Measurements from ENCODE around the gene KRTCAP2. TPM values are rescaled to one million over a fixed set of nuclear protein-coding genes. Genes with fewer than 3 reads are reported as not detected.
A peak's percentile ranks its signal among the peaks of the same experiment; 100 is the strongest.
"Not testable (repeated sequence)": the region's sequence is repeated elsewhere in the genome, so short reads cannot be mapped to it uniquely, and the experiment has no call there.

Gene KRTCAP2
- total and polyA plus RNA-seq, 4 donors = 49.8 to 224 (median 99.8) TPM

DNA sequence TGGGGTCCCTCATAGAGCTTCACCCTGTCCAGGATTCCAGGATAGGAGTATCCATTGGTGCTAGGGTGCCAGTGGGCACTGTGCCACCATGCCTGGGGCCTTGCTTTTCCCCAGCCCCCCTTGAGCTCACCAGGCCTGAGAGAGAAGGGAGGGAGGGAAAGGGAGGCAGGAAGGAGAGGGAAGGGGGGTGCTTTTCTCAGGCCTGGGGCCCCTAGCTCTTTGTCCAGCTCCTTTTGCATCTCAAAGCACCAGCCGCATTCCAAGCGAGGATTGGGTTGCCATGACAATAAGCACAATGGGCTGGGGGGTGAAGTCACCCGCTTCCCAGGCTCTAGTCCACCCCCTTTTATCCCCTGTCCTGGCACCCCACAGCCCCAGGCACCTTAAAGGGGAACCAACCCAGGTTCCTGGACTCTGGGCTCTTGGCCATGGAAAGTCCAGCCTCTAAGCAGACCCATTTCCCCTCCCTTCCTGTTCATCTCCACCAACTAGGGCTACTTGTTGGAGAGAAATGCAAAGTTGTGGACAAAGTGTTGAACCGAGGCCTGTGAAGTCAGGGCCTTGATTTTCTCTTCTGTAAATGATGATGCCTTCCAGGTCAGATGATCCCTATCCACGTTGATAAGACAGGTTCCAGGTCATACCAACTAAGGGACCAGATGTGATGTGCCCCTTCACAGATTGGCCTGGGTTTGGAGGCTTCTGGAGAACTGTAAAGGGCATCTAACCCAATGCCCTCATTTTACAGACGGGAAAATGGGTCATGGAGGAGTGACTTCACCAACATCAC is 23.2 kb upstream of the KRTCAP2 start:
- no peak overlapping the region for H3K9ac ChIP-seq (ENCODE audit: low read depth in 1 of 2, low read length in 2 of 2)
- H3K27me3 ChIP-seq (ENCODE audit: control insufficient read depth in 4 of 4, insufficient read depth in 4 of 4, low read length in 3 of 4) = peaks cover 0 to 4% (median 0%) of the 10 kb centered on the region in 4 donors
- H3K4me3 ChIP-seq (ENCODE audit: low read depth in 1 of 3, low read length in 3 of 3) = no peak overlapping the region
- WGBS = 90% methylated on average over 6 of the region's 6 CpGs
- H3K9me3 ChIP-seq (ENCODE audit: control insufficient read depth in 4 of 4, low read length in 3 of 4) = no peaks in the 10 kb centered on the region
- no peak for TF ChIP-seq FOXA2 (IDR thresholded peaks at IDR 0.05)
- no peak for TF ChIP-seq RAD21 (IDR thresholded peaks at IDR 0.05)
- no peak for TF ChIP-seq NR2F2 (IDR thresholded peaks at IDR 0.05)
- no peak for TF ChIP-seq REST (IDR thresholded peaks at IDR 0.05)
- peaks cover 0 to 5% (median 0%) of the 10 kb centered on the region in 4 donors for H3K36me3 ChIP-seq (ENCODE audit: control insufficient read depth in 4 of 4, insufficient read depth in 3 of 4, low read depth in 1 of 4, low read length in 3 of 4)
- DNase-seq (ENCODE audit: low spot score) = no peak
- peaks cover 11 to 22% (median 14%) of the 10 kb centered on the region in 4 donors for H3K4me1 ChIP-seq (ENCODE audit: control insufficient read depth in 4 of 4, insufficient read depth in 4 of 4, low read length in 3 of 4)
- no peak overlapping the region for H3K27ac ChIP-seq (ENCODE audit: low read depth in 1 of 2, low read length in 2 of 2)

DNA sequence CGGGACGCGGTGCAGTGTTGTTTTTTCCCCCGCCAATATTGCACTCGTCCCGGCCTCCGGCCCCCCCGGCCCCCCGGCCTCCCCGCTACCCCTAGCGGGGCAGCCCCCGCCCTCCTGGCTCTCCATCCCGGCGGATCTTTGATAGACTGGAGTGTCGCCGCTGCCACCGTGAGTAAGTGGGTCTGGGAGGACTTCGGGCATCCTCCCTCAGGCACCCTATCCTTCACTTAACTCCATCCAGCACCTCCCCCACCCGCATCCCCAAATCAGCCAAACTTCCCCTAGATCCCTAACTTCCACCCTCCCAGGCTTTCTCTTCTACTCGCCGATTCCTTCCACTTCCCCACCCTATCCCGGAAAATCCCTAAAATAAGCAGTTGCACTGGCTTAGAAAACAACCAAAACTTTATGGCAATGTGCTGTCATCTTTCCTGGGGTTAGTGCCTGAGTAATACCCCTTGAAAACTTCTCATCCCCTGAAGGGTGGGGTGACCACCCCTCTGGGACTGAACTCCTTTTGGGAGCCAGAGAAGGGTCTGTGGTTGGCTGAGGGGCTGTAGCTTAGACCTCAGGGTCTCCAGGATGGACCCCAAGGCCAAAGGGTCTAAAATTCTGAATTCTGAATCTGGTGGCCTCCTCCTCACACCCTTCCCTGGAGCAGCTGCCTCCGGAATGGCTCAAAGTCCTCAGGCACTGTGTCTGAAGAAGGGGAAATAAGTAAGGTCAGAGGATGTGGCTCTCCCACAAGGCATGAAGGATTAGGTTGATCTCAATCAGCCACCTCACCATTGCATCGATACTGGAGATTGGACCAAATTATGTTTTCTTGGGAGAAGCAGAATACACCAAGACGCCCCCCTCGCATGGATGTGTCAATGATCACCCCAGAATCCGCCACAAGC is 22.3 kb upstream of the KRTCAP2 start:
- no peak overlapping the region for H3K27ac ChIP-seq (ENCODE audit: low read depth in 1 of 2, low read length in 2 of 2)
- H3K4me1 ChIP-seq (ENCODE audit: control insufficient read depth in 4 of 4, insufficient read depth in 4 of 4, low read length in 3 of 4) = peaks cover 11 to 22% (median 14%) of the 10 kb centered on the region in 4 donors
- 33% methylated on average over 27 of the region's 27 CpGs for WGBS
- H3K4me3 ChIP-seq (ENCODE audit: low read depth in 1 of 3, low read length in 3 of 3) = peak overlapping the region in 1 of 3 donors; percentile 50
- TF ChIP-seq ATF3 (IDR thresholded peaks at IDR 0.05) (no peak), RXRA (IDR thresholded peaks at IDR 0.05) (no peak), SP1 (IDR thresholded peaks at IDR 0.05) (no peak), TAF1 (conservative IDR thresholded peaks at IDR 0.05) (no peak), HNF4A (conservative IDR thresholded peaks at IDR 0.05) (no peak), GABPA (IDR thresholded peaks at IDR 0.05 in 1 of 2, conservative IDR thresholded peaks at IDR 0.05 in 1 of 2) (no peak), YY1 (IDR thresholded peaks at IDR 0.05) (no peak), RAD21 (IDR thresholded peaks at IDR 0.05) (no peak)
- TF ChIP-seq, protein P1, sequence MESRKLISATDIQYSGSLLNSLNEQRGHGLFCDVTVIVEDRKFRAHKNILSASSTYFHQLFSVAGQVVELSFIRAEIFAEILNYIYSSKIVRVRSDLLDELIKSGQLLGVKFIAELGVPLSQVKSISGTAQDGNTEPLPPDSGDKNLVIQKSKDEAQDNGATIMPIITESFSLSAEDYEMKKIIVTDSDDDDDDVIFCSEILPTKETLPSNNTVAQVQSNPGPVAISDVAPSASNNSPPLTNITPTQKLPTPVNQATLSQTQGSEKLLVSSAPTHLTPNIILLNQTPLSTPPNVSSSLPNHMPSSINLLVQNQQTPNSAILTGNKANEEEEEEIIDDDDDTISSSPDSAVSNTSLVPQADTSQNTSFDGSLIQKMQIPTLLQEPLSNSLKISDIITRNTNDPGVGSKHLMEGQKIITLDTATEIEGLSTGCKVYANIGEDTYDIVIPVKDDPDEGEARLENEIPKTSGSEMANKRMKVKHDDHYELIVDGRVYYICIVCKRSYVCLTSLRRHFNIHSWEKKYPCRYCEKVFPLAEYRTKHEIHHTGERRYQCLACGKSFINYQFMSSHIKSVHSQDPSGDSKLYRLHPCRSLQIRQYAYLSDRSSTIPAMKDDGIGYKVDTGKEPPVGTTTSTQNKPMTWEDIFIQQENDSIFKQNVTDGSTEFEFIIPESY (IDR thresholded peaks at IDR 0.05) = no peak
- TF ChIP-seq, protein P2, sequence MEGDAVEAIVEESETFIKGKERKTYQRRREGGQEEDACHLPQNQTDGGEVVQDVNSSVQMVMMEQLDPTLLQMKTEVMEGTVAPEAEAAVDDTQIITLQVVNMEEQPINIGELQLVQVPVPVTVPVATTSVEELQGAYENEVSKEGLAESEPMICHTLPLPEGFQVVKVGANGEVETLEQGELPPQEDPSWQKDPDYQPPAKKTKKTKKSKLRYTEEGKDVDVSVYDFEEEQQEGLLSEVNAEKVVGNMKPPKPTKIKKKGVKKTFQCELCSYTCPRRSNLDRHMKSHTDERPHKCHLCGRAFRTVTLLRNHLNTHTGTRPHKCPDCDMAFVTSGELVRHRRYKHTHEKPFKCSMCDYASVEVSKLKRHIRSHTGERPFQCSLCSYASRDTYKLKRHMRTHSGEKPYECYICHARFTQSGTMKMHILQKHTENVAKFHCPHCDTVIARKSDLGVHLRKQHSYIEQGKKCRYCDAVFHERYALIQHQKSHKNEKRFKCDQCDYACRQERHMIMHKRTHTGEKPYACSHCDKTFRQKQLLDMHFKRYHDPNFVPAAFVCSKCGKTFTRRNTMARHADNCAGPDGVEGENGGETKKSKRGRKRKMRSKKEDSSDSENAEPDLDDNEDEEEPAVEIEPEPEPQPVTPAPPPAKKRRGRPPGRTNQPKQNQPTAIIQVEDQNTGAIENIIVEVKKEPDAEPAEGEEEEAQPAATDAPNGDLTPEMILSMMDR (IDR thresholded peaks at IDR 0.05; ENCODE audit: low read depth, low read length, missing input control) = no peak
- DNase-seq (ENCODE audit: low spot score) = no peak
- H3K36me3 ChIP-seq (ENCODE audit: control insufficient read depth in 4 of 4, insufficient read depth in 3 of 4, low read depth in 1 of 4, low read length in 3 of 4) = peaks cover 0 to 5% (median 0%) of the 10 kb centered on the region in 4 donors
- H3K27me3 ChIP-seq (ENCODE audit: control insufficient read depth in 4 of 4, insufficient read depth in 4 of 4, low read length in 3 of 4) = peaks cover 0 to 4% (median 0%) of the 10 kb centered on the region in 4 donors
- H3K9ac ChIP-seq (ENCODE audit: low read depth in 1 of 2, low read length in 2 of 2) = no peak overlapping the region
- H3K9me3 ChIP-seq (ENCODE audit: control insufficient read depth in 4 of 4, low read length in 3 of 4) = no peaks in the 10 kb centered on the region

DNA sequence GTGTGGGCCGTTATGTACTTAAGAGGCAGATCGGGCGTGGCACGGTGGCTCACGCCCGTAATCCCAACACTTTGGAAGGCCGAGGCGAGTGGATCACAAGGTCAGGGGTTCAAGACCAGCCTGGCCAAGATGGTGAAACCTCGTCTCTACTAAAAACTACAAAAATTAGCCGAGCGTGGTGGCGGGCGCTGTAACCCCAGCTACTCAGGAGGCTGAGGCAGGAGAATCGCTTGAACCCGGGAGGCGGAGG is 20.8 kb upstream of the KRTCAP2 start:
- not testable (repeated sequence) for H3K27me3 ChIP-seq (ENCODE audit: control insufficient read depth in 4 of 4, insufficient read depth in 4 of 4, low read length in 3 of 4); H3K9ac ChIP-seq (ENCODE audit: low read depth in 1 of 2, low read length in 2 of 2); DNase-seq (ENCODE audit: low spot score); H3K36me3 ChIP-seq (ENCODE audit: control insufficient read depth in 4 of 4, insufficient read depth in 3 of 4, low read depth in 1 of 4, low read length in 3 of 4); H3K9me3 ChIP-seq (ENCODE audit: control insufficient read depth in 4 of 4, low read length in 3 of 4)
- H3K27ac ChIP-seq (ENCODE audit: low read depth in 1 of 2, low read length in 2 of 2) = peak overlapping the region in 1 of 2 donors; percentile 61
- WGBS = 9% methylated on average over 16 of the region's 16 CpGs
- peaks cover 11 to 22% (median 14%) of the 10 kb centered on the region in 4 donors for H3K4me1 ChIP-seq (ENCODE audit: control insufficient read depth in 4 of 4, insufficient read depth in 4 of 4, low read length in 3 of 4)
- H3K4me3 ChIP-seq (ENCODE audit: low read depth in 1 of 3, low read length in 3 of 3) = peak overlapping the region in 2 of 3 donors; percentile 24 to 54
